Breast epithelium (tissue), 4 donors: ENCODE measurements around the gene PDSS2. TPM values are rescaled to one million over a fixed set of nuclear protein-coding genes. Genes with fewer than 3 reads are reported as not detected.

Experiments
- DNase-seq, 2 donors: peaks; one replicate each; pipeline ENCODE4 v3.0.0-alpha.2; 2019; ENCODE audit warnings: low spot score in 2 of 2
- H3K27ac ChIP-seq, 2 donors: fragments of 200-600 bp; sonication (generic) in 1 of 2; one replicate each; pipeline ENCODE4 v1.5.1; 2016 to 2019; ENCODE audit warnings: mild to moderate bottlenecking in 1 of 2
- H3K27me3 ChIP-seq, 2 donors: fragments of 200-600 bp; sonication (generic) in 1 of 2; one replicate each; pipeline versions ENCODE4 v1.5.1 to v1.6.0; 2017 to 2019; ENCODE audit warnings: control low read depth in 1 of 2, mild to moderate bottlenecking in 1 of 2
- H3K36me3 ChIP-seq: fragments of 200-600 bp; one replicate; pipeline ENCODE4 v1.5.1; 2019
- H3K4me1 ChIP-seq, 2 donors: fragments of 200-600 bp; sonication (generic); one replicate each; pipeline ENCODE4 v1.5.1; 2016 to 2019; ENCODE audit warnings: control low read depth in 1 of 2
- H3K4me3 ChIP-seq, 3 donors: fragments of 200-600 bp; sonication (generic); 1 replicate in 2 of 3; 2 replicates in 1 of 3; pipeline ENCODE4 v1.5.1; 2016 to 2019; ENCODE audit warnings: mild to moderate bottlenecking in 3 of 3, moderate library complexity in 2 of 3
- H3K9me3 ChIP-seq, 2 donors: fragments of 200-600 bp; sonication (generic) in 1 of 2; one replicate each; pipeline ENCODE4 v1.5.1; 2016 to 2019; ENCODE audit warnings: control low read depth in 1 of 2
- CTCF ChIP-seq, 3 donors: fragments of 450-650 bp; IDR thresholded peaks; one replicate each; pipeline ENCODE4 v1.5.1; 2016 to 2017; ENCODE audit warnings: antibody characterized with exemption in 3 of 3, mild to moderate bottlenecking in 3 of 3, moderate library complexity in 3 of 3
- POLR2A ChIP-seq: fragments of 450-650 bp; IDR thresholded peaks from one replicate; pipeline ENCODE4 v1.6.1; 2016; ENCODE audit warnings: antibody characterized with exemption, mild to moderate bottlenecking, moderate library complexity
- POLR2AphosphoS5 ChIP-seq, 3 donors: sonication (generic); formaldehyde crosslinking; IDR thresholded peaks; one replicate each; pipeline ENCODE4 v1.6.1; 2017; ENCODE audit warnings: antibody characterized with exemption in 3 of 3
- intact Hi-C: fragments of 100-400 bp; cut with DNase I; formaldehyde crosslinking; loops from one replicate; pipeline ENCODE4 v1.15.1; 2023; ENCODE audit warnings: low total_unique reads
- total RNA-seq, 3 donors: library from RNA; depleted of rRNA; stranded (reverse); fragments of >200 nt; gene quantifications; one replicate each; pipeline ENCODE4 v1.1.0, GENCODE V29; 2016

Gene PDSS2
- total RNA-seq, 3 donors from 2014 or later: 6.9 to 13.5 (median 11.1) TPM

GRCh38 chr6:107337191-107337741 is 122.1 kb downstream of the PDSS2 start:
- no peak overlapping the region for H3K4me3 ChIP-seq
- no peak for DNase-seq

GRCh38 chr6:107334026-107334425 is 125.3 kb downstream of the PDSS2 start:
- no peak for DNase-seq
- H3K36me3 ChIP-seq: no peaks in the 10 kb centered on the region
- no peaks in the 10 kb centered on the region for H3K9me3 ChIP-seq
- no peak overlapping the region for H3K4me3 ChIP-seq
- intact Hi-C loops: no loop called here
- H3K27ac ChIP-seq: no peak overlapping the region
- H3K4me1 ChIP-seq: no peaks in the 10 kb centered on the region
- H3K27me3 ChIP-seq: no peaks in the 10 kb centered on the region
- TF ChIP-seq CTCF (IDR thresholded peaks at IDR 0.05): no peak
- TF ChIP-seq POLR2A: no peak
- no peak for TF ChIP-seq POLR2AphosphoS5 (IDR thresholded peaks at IDR 0.05)

More at GRCh38 chr6:107337191-107337741, 122.1 kb downstream of the PDSS2 start:
- intact Hi-C loops: no loop called here
- Histone ChIP-seq H3K9me3 (no peaks in the 10 kb centered on the region), H3K27me3 (no peaks in the 10 kb centered on the region), H3K36me3 (no peaks in the 10 kb centered on the region), H3K27ac (no peak overlapping the region), H3K4me1 (no peaks in the 10 kb centered on the region)
- TF ChIP-seq CTCF (IDR thresholded peaks at IDR 0.05) (no peak), POLR2A (no peak), POLR2AphosphoS5 (IDR thresholded peaks at IDR 0.05) (no peak)

GRCh38 chr6:107333491-107333890 is 125.9 kb downstream of the PDSS2 start:
- Histone ChIP-seq H3K9me3 (no peaks in the 10 kb centered on the region), H3K4me3 (no peak overlapping the region), H3K27me3 (no peaks in the 10 kb centered on the region), H3K27ac (no peak overlapping the region), H3K4me1 (no peaks in the 10 kb centered on the region), H3K36me3 (no peaks in the 10 kb centered on the region)
- TF ChIP-seq POLR2AphosphoS5 (IDR thresholded peaks at IDR 0.05) (no peak), POLR2A (no peak), CTCF (IDR thresholded peaks at IDR 0.05) (no peak)
- intact Hi-C loops: no loop called here
- no peak for DNase-seq

- H3K36me3 ChIP-seq: no peaks in the 10 kb centered on the region
- DNase-seq: no peak
- TF ChIP-seq POLR2AphosphoS5 (IDR thresholded peaks at IDR 0.05) (no peak), CTCF (IDR thresholded peaks at IDR 0.05) (no peak), POLR2A (no peak)
- no peak overlapping the region for H3K27ac ChIP-seq
- no peaks in the 10 kb centered on the region for H3K4me1 ChIP-seq
- H3K9me3 ChIP-seq: no peaks in the 10 kb centered on the region
- H3K27me3 ChIP-seq: no peaks in the 10 kb centered on the region
- H3K4me3 ChIP-seq: no peak overlapping the region
- intact Hi-C loops: no loop called here
Measured at GRCh38 chr6:107331409-107332386, 127.7 kb downstream of the PDSS2 start.

DNA sequence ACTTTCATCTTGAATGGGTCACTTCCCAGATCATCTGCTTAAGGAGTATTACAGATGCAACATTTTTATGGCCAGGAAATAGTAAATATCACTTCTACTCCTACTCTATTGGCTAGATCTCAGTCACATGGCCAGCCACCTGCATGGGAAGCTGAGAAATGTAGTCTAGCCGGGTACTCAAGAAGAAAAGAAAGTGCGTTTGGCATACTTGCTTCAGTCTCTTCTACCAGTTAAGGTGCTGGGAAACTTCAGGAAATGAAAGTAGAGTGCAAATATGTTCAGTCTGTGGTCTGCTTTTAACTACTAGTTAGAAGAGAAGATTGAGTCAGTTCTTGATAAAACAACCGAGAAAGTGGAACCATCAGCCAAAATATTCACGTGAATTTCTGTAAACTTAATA is 129.2 kb downstream of the PDSS2 start:
- intact Hi-C loops: no loop called here
- DNase-seq: no peak
- no peak overlapping the region for H3K4me3 ChIP-seq

More for the DNA sequence above, 129.2 kb downstream of the PDSS2 start:
- Histone ChIP-seq H3K9me3 (no peaks in the 10 kb centered on the region), H3K27me3 (no peaks in the 10 kb centered on the region), H3K27ac (no peak overlapping the region), H3K4me1 (no peaks in the 10 kb centered on the region), H3K36me3 (no peaks in the 10 kb centered on the region)
- no peak for TF ChIP-seq CTCF (IDR thresholded peaks at IDR 0.05)
- TF ChIP-seq POLR2AphosphoS5 (IDR thresholded peaks at IDR 0.05): no peak
